ENCODE data around the gene FSD2. TPM values are rescaled to one million over a fixed set of nuclear protein-coding genes. Genes with fewer than 3 reads are reported as not detected.

Gene FSD2
- total RNA-seq, 1 experiment from 2014 or later, result not detected

GRCh38 chr15:82793737-82794136 lies 12.1 kb downstream of the FSD2 start:
- Histone ChIP-seq H2AK5ac (ENCODE audit: insufficient read length, low read length) (no peak overlapping the region), H3K79me2 (ENCODE audit: insufficient read depth, low read length) (no peaks in the 10 kb centered on the region), H2AFZ (ENCODE audit: low read length) (no peak overlapping the region), H4K8ac (replicated peaks; ENCODE audit: insufficient read length, low read depth, low read length) (no peak overlapping the region), H3K23me2 (ENCODE audit: insufficient read length, low read depth, low read length, poor library complexity, severe bottlenecking) (no peaks in the 10 kb centered on the region), H3K9me3 (ENCODE audit: control insufficient read depth, low read depth, low read length) (no peaks in the 10 kb centered on the region), H4K20me1 (ENCODE audit: control insufficient read depth, insufficient read depth, insufficient read length) (no peaks in the 10 kb centered on the region), H2BK15ac (ENCODE audit: low read depth, low read length) (no peak overlapping the region), H2BK20ac (ENCODE audit: low read depth, low read length, poor library complexity, severe bottlenecking) (no peak overlapping the region), H3K4me1 (ENCODE audit: insufficient read depth, low read length) (no peaks in the 10 kb centered on the region), H3K79me1 (ENCODE audit: insufficient read depth, low read depth, low read length, poor library complexity, severe bottlenecking) (no peaks in the 10 kb centered on the region), H2BK5ac (ENCODE audit: insufficient read length, low read length) (no peak overlapping the region), H3K14ac (ENCODE audit: insufficient read depth, low read length) (no peak overlapping the region), H3K27ac (ENCODE audit: insufficient read length, low read depth, low read length) (no peak overlapping the region), H3K4ac (ENCODE audit: low read depth, low read length) (no peak overlapping the region), H2BK12ac (ENCODE audit: insufficient read length, low read depth, low read length) (no peak overlapping the region), H4K5ac (ENCODE audit: insufficient read length, low read depth, low read length) (no peak overlapping the region), H3K4me2 (ENCODE audit: insufficient read depth, insufficient read length, low read length) (no peak overlapping the region), H2BK120ac (ENCODE audit: low read depth, low read length, poor library complexity, severe bottlenecking) (no peak overlapping the region), H3K27me3 (ENCODE audit: insufficient read depth, low read length) (no peaks in the 10 kb centered on the region), H3K18ac (ENCODE audit: insufficient read length, low read depth, low read length) (no peak overlapping the region), H3K9ac (ENCODE audit: extremely low read depth, insufficient read length, low read length) (no peak overlapping the region), H3T11ph (ENCODE audit: low read length) (no peak overlapping the region), H3K23ac (ENCODE audit: insufficient read length, low read depth, low read length) (no peak overlapping the region), H4K91ac (ENCODE audit: insufficient read length, low read depth, low read length) (no peak overlapping the region), H3K56ac (ENCODE audit: insufficient read length, low read depth, low read length) (no peak overlapping the region)
- H3K27me3 Mint-ChIP-seq (ENCODE audit: low read depth), result peaks cover 19% of the 10 kb centered on the region
- DNase-seq, result no peak
- H3K4me1 Mint-ChIP-seq, result no peaks in the 10 kb centered on the region
- no peak overlapping the region for H3K4me3 Mint-ChIP-seq
- no peaks in the 10 kb centered on the region for H3K36me3 Mint-ChIP-seq (ENCODE audit: insufficient read depth in 1 of 3, low read depth in 3 of 3)
- H3K9me3 Mint-ChIP-seq, result peaks cover 8 to 14% of the 10 kb centered on the region in 2 experiments; a peak in 4 of 5 replicates
- no peak overlapping the region for H3K27ac Mint-ChIP-seq
- TF ChIP-seq, protein P1, sequence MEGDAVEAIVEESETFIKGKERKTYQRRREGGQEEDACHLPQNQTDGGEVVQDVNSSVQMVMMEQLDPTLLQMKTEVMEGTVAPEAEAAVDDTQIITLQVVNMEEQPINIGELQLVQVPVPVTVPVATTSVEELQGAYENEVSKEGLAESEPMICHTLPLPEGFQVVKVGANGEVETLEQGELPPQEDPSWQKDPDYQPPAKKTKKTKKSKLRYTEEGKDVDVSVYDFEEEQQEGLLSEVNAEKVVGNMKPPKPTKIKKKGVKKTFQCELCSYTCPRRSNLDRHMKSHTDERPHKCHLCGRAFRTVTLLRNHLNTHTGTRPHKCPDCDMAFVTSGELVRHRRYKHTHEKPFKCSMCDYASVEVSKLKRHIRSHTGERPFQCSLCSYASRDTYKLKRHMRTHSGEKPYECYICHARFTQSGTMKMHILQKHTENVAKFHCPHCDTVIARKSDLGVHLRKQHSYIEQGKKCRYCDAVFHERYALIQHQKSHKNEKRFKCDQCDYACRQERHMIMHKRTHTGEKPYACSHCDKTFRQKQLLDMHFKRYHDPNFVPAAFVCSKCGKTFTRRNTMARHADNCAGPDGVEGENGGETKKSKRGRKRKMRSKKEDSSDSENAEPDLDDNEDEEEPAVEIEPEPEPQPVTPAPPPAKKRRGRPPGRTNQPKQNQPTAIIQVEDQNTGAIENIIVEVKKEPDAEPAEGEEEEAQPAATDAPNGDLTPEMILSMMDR (conservative IDR thresholded peaks at IDR 0.05), result no peak
